AG09319 (cell line): Measurements from ENCODE around the gene CTBP2.

Experiments
- DNase-seq: peaks from one replicate; pipeline ENCODE4 v3.0.0-alpha.2; 2010; ENCODE audit warnings: low read depth; ENCODE audit errors: extremely low read depth
- TF ChIP-seq, protein P1 (sequence below): IDR thresholded peaks from 2 replicates; pipeline ENCODE4 v1.5.1; 2011; ENCODE audit warnings: low read depth, mild to moderate bottlenecking, inconsistent platforms, low read length, moderate library complexity

Gene CTBP2

DNA sequence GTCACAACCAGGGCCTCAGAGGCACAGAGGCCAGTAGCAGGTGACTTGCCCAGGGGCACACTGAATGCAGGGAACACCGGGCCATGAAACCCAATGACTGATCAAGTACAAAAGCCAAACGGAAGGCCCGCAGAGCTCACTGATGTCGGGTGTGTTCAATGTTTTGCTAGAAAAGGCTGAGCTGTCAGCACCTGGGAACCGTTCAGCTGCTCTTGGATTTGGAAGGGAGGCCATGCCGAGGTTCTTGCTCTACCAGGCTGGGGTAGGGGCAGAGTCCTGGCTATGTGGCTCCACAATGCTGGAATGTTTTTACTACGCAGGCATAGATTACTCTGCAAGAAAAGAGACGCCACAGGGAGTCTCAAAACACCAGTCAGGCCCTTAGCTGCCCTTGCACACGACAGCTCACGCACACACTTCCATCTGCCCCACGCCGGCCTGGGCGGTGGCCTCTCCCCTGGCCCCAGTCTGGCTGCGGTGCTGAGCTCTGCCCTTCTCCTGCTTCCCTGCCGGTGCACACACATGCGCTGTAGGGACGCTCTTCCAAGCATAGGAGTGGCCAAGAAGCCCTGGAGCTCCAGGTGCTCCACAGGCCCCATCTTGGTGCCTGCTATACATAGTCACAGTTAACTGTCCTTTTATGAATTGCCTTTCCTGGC, 138.5 kb downstream of the CTBP2 start:
- TF ChIP-seq, protein P1, sequence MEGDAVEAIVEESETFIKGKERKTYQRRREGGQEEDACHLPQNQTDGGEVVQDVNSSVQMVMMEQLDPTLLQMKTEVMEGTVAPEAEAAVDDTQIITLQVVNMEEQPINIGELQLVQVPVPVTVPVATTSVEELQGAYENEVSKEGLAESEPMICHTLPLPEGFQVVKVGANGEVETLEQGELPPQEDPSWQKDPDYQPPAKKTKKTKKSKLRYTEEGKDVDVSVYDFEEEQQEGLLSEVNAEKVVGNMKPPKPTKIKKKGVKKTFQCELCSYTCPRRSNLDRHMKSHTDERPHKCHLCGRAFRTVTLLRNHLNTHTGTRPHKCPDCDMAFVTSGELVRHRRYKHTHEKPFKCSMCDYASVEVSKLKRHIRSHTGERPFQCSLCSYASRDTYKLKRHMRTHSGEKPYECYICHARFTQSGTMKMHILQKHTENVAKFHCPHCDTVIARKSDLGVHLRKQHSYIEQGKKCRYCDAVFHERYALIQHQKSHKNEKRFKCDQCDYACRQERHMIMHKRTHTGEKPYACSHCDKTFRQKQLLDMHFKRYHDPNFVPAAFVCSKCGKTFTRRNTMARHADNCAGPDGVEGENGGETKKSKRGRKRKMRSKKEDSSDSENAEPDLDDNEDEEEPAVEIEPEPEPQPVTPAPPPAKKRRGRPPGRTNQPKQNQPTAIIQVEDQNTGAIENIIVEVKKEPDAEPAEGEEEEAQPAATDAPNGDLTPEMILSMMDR: no peak
- DNase-seq: no peak

DNA sequence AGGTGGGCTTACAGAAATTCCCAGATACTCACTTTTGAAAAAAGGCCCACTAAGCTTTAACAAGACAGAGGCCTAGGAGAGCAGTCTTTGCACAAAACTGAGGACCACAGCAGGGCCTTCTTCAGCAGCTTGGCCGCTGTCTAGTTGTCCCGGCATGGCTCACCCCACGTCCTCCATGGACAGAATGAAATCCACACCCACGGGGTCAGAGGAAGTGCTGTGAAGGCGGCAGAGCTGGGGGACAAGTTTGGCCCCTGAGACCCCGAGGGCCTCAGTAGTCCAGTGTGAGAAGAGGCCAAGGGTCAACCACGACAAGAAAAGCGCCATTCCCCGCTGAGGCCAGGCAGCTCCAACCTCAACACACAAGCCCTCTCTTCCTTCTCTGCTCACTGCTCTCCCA, 139.5 kb downstream of the CTBP2 start:
- TF ChIP-seq, protein P1: no peak
- DNase-seq: no peak

DNA sequence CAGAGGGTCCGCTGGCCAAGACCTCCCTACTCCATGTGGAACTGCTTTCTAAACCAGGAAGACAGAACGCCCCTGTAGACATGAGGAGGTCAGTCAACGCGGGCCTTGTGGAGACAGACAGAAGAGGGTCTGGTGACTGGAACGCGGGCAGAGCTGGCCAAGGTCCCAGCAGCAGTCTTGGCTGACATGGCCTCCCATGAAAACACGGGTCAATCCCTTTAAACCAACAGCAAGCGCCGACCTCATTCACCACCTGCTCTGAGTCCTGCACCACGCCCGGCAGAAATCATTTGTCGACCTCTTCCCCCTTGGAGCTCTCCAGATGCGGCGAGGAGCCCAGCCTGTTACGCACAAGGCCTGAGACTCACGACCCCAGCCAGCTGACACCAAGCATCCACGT, 140.0 kb downstream of the CTBP2 start:
- TF ChIP-seq, protein P1: no peak
- DNase-seq: no peak

DNA sequence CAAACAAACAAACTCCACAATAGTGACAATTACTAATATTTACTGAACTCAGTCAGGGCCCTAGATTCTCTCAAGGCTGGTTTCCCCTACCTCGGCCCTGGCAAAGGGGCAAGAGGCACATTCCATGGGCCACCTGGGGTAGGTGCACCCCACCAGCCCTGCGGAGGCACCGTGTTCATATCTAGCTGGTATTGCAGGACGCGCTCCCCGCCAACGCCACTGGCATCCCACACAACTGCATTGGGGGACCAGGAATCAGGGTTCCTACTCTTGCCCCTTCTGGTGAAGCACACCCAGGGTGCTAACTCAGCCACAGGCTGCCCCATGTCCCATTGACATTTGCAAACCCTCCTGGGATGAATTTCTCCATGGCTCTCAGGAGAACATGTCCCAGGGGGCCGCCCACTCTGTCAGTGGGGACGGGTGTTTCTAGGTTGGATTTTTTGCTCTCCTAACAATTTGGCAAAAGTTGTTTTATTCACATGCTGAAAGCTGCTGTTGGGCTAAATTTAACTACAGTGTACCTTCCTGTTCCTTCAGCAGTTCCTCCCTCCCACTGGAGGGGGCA, 141.7 kb downstream of the CTBP2 start:
- TF ChIP-seq, protein P1: no peak
- no peak for DNase-seq

DNA sequence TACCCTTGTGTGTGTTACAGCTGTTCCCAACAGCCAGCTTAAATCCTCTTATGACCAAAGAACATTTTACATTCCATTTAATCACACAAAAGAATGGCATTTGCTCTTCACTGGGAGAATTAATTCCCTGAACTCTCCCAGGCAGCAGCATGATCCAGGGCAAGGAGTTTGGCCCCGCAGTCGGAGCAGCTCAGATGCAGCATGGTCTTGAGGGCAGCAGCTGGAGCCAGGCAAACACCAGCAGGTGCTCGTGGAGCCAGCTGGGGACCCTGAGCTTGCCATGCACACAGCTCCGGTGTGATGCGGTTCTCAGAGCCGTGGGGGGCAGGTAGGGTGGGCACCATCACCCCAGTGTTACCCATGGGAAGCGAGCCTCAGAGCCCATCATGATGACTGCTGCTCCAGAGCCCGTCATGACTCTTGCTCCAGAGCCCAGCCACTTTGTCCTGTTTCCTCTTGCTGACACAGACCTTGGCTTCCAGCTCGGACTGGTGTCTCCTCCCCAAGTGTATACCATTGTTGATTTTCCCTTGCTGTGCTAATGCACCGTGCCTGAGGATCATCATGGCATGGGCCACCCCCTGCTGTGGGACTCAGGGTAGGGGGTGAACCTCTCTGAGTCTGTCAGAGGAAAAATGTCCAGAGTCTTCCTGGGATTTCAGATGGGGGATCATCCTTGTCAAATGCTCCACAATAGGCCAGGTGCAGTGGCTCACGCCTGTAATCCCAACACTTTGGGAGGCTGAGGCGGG, 142.6 kb downstream of the CTBP2 start:
- TF ChIP-seq, protein P1: no peak
- DNase-seq: no peak

DNA sequence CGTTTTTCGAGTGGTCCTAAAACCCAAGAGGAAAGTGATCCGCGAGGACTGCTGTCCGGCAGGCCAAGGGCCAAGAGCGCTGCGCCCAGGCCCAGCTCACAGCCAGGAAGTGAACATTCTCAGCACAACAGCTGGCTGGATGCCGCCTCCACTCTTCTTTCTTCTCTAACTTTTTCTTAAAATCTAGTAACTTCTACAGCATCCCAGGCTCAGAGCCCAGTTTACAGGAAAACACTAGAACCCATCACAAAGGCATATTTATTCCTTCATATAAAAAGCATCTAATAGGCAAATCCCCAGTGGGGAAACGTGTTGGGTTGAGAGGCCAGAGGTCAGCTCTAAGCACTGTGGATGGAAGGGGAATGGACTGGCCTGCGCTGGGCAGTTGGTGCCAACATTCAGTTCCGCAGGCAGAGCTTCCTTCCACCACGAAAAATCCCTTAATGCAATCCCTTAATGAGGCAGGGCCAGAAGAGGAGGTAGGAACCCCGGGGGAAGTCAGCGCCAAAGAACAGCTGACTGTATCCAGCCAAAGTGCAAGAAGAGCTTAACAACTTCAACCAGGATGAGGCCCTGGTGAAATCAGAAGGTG, 143.7 kb downstream of the CTBP2 start:
- DNase-seq: no peak
- TF ChIP-seq, protein P1: no peak

DNA sequence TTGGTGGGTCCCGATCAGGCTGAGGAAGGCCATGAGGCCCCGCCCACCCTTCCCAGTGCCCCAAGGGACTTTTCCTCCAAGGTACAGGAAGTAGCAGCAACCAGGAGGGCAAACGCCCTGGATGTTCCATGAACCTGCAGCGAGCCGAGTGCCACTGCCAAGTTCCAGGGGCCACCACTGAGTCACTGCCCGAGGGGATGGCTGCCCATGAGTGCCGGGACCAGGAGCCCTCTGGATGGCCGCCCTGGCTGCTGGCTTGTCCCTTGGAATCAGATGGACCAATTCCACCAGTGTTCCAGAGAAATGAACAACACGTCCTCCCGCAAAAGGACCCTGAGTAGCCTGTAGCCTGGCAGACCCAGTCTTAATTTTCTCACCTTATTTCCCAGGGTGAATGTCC, 144.2 kb downstream of the CTBP2 start:
- DNase-seq: no peak
- TF ChIP-seq, protein P1: no peak
